Fibroblast of skin of right quadriceps (primary cell): ENCODE results near the gene KRT78.

Experiments used
- DNase-seq: peaks from one replicate; pipeline ENCODE4 v3.0.0-alpha.2; 2013

The KRT78 gene

GRCh38 chr12:52822771-52823510 lies 25.9 kb downstream of the KRT78 start:
- DNase-seq, result no peak

GRCh38 chr12:52821826-52822660 lies 26.8 kb downstream of the KRT78 start:
- DNase-seq, result no peak

GRCh38 chr12:52821071-52821730 lies 27.6 kb downstream of the KRT78 start:
- no peak for DNase-seq

DNA sequence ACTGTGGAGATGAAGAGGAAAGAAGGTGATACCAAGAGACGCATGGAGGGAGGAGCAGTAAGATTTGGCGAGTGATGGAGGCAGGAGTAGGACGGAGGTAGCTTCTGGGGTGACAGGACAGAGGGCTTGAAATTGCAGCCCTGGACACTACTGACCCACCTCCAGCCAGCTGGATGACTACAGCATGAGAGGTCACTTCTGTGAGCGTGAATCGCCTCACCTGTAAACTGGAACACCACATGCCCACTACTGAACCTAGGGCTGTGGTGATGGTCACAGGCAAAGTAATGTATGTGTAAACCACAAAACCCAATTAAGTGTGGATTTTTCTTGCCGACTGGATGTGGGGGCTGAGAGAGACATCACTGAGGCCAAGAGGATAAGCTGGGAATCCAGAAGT lies 28.3 kb downstream of the KRT78 start:
- DNase-seq, result no peak

- DNase-seq, result no peak
These were observed 28.9 kb downstream of the KRT78 start for GRCh38 chr12:52819731-52820510.

DNA sequence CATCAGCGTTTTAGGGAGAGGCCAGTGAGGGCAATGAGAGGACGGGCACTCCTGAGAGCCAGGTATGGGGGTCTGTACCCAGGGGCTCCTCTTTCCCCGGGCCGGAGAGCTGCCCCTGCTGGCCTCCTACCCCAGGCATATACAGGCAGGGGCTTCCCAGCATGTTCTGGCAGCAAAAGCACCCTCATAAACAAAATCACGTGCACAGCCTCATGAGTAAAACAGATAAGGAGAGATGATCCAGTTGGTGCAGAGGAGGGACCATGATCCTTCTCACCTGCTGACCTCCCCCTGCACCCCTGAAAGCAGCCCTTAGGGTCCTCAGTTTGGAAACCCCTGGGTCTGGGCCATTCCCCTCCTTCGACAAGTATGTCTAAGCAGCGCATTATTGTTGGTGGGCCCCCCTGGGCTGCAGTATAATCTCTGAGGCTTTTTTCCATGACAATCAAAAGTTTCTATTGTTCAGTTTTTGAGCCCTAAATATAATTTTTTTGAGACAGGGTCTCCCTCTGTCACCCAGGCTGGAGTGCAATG lies 29.8 kb downstream of the KRT78 start:
- no peak for DNase-seq

- no peak for DNase-seq
These were observed 30.4 kb downstream of the KRT78 start for GRCh38 chr12:52818388-52818787.

- no peak for DNase-seq
These were observed 31.0 kb downstream of the KRT78 start for GRCh38 chr12:52817699-52818238.

DNA sequence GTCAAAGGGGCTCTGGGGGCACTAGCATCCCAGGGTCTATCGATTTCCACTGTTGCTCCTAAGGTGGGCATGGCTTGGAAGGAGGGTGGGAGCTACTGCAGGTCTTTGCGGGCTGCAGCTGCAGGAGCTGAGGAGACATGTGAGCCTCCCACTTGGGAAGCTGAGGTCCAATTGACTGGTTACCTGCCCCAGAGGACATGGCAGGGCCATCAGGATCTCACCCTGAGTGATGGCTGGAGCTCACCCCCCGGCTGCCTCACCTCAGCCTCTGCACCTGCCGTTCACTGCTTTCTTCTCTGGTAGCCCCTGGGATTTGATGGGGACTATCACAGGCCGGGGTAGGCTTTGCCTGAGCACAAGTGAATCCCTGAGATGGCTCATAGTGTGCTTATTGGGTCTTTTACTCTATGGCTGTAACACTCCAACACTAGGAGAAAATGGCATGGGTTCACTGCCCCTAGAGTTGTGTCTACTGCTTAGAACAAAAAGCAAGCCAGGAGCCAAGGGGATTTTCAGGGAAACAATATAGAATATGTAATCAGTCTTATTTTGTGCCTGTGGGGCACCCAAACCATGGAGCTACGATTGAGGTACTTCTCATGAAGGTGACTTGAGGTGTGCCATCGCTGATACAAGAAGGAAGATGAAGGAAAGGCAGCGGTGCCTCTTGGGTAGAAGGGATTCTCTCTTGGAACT lies 31.6 kb downstream of the KRT78 start:
- no peak for DNase-seq

GRCh38 chr12:52815676-52816588 lies 32.9 kb downstream of the KRT78 start:
- no peak for DNase-seq

DNA sequence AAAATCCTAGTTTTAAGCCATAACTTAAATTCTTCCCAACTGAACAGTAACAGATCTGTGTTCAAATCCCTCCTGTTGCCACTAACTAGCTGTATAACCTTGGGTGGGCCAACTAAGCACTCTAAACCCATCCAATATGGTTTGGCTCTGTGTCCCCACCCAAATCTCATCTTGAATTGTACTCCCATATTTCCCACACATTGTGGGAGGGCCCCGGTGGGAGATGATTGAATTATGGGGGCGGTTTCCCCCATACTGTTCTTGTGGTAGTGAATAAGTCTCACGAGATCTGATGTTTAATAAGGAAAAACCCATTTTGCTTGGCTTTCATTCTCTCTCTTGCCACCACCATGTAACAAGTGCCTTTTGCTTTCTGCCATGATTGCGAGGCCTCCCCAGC lies 33.6 kb downstream of the KRT78 start:
- DNase-seq, result no peak

DNA sequence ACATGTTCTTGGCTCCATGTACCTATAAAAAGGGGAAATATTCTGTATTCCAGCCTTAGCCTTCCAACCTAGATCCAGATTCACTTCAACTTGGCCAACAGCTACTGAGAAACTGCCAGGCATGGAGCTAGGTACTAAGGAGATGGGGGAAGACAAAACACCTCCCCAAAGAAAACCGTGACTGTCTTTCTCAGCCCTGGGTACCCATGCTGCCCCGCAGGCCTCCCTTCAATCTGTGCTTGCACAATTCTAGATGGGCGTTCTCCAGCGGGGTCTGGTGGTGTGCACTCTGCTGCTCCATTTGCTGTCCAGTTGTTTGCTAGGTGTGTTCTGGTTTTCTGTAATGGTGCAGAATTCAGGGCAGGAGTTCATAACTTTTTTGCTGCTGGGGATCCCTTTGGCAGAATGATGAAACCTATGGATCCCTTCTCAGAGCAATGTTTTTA lies 34.1 kb downstream of the KRT78 start:
- no peak for DNase-seq

DNA sequence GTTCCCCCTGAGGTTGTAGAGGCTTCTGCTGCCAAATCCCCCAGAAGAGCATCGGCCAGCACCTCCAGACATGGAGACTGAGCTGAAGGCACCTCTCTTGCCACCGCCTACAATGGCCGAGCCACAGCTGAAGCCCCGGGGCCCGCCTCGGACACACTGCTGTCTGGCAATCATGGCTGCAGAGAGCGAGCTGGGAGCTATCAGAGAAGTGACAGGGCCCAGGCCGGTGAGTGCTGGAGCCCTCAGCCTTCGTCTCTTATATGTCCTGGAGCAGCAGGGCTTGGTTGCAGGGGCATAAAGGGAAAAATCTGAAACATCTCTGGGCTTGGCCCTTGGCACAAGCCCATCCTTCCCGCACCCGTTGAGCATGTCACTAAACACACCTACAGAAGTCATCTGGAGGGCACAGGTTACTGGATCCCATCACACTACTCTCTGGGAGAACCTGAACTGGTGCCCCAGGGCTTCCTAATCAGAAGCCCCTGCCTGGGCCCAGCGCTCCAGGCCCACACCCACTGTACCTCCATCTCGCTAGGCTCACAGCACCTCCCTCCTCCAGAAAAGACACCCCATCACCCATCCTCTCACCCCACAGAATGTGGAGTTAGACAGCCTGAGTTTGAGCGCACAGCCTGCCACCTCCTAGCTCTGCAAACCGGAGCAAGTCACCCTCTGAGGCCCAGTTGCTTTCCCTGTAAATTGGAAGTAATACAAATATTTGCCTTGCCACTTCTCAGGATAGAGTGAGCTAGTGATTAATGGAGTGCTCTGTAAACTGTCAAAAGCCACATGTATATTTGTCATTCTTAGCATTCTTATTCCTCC lies 34.7 kb downstream of the KRT78 start, which contains the start of gene KRT4:
TSS of gene KRT4 (minus strand) at position 232 of the 825 bp plus-strand sequence. CDS start at position 174, 58 bp downstream.
- DNase-seq, result peak; percentile 62

GRCh38 chr12:52813203-52813819 lies 35.5 kb downstream of the KRT78 start:
- DNase-seq, result no peak

- no peak for DNase-seq
These were observed 36.0 kb downstream of the KRT78 start for GRCh38 chr12:52812749-52813148.

DNA sequence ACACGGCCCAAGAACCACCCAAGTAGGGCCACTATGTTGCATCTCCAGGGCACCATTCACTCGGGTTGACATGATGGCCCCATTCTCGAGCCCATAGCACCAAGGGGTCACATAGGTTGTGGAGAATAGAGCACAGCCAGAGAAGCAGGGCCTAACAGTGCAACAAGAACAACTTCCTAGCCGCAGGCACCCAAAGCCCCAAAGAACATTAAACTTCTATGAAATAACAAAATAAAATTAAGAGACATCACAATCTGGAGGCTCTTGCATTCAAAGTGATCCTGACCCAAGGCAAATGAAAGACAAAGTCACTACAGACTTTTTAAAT lies 36.8 kb downstream of the KRT78 start:
- no peak for DNase-seq

- no peak for DNase-seq
These were observed 37.4 kb downstream of the KRT78 start for GRCh38 chr12:52811191-52812072.

- no peak for DNase-seq
These were observed 38.2 kb downstream of the KRT78 start for GRCh38 chr12:52810554-52810953.
